ENCODE data around the gene SNAPIN.
"Not testable (repeated sequence)": the region's sequence is repeated elsewhere in the genome, so short reads cannot be mapped to it uniquely, and the experiment has no call there.

Gene SNAPIN

DNA sequence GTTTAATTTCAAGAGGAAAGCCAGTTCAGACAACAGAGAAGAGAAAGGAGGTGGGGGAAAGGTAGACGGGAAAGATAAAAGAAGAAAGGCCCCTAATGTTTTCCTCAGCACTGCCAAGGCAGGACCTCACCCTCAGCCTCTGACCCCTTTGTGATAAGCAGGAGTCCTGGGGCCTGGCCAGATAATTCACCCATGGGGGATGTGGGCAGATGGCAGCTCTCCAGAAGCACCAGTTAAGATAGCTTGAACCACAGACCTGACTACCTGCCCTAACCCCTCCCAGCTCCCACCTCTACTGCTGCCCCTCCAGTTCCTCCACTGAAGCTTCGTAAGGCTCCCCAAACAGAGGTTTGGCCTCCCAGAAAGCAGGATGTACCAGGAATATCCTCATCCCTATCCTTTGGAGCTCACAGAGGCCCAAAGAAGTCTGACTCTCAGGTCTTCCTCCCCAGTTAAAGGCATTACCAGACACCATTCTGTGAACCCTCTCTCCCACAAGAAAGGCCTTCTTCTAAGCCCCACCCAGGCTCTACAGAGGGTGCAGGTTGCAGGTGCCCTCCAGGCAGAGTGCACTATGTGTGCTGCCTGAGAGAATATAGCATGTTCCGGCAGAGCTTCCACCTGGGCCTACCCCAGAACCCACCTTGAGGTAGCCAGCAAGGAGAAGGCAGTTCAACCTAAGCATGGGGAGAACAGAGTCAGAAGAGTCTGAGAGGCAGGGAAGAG lies 9.2 kb upstream of the SNAPIN start:
- DNase-seq = no peak

DNA sequence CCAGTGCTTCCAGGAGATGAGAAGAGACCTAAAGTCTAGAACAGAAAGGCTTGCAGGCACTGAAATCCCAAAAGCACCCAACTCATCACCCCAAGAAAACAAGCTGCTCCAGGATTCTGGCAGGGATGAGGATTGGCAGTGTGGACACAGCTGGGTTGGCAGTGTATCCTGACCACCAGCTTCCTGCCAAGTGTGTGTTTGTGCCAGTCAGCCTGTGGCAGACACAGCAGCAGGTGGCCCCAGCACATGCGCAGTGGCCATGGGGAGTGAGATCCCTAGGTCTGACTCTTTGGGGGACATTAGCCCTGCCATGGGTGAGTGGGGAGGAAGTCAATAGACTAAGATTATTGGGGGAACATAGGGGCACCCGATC lies 8.7 kb upstream of the SNAPIN start:
- DNase-seq = no peak

DNA sequence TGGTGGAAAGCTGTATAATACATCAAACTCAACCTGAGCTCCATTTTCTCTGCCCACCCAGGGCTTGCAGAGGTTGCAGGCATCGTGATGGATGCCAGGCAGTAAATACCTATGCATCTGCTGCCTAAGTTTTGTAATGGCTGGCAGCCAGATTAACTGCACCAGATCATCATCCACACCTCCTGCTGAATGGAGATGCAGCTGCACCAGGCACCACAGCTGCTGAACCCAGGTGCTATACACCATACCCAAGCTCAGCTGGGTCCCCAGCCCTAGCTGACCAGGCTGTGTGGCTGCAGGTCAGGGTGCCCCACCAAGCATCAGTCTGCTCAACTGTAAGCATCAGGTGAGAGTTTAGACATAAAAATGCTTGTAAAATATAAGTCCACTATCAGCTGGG lies 6.7 kb upstream of the SNAPIN start:
- no peak for DNase-seq

DNA sequence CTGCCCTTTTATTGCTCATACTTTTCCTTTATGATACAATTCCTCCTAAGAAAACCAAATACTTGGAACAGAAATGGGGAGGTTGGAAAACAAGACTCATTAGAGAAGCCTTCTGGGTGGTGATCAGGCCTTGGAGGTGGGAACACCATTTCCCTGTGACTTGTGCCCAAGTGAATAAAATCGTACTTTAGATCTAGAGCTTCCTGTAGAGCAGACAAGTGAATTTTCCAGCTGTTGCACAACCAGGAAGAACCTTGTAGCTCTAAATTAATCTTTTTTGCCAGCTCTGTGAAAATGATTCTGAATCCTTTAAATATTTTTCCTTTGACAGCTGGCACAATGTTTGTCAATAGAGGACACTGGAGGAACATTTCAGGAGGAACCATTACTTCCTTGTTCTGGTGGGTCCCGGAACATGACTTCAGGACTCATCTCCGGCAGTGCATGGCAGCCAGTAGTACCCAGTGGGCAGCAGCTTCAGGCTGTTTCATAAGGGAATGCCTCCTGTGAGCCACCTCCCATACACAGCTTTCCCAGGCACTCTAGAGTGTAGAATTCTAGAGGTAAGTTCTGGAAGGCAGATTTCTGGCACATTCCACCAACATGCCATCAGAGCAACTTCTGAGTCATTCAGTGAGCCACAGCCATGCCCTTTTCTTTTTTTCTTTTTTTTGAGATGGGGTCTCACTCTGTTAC lies 5.5 kb upstream of the SNAPIN start:
- no peak for DNase-seq

- no peak for DNase-seq
Measured at GRCh38 chr1:153655333-153655732, 3.2 kb upstream of the SNAPIN start.

DNA sequence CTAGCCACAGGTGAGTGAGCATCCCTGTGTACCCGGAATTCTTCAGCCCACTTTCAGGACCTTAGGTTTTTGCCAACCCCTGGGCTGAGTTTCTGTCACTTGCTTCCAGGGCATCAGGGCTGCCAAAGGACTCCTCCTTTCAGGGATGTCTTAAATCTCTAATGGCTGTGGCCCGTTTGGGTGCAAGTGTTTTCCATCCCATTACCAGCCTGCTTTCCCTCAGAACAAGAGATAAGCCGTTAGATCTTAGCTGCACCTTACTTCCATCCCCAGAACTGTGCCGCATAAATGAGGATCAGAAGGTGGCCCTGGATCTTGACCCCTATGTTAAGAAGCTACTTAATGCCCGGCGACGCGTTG lies 652 bp downstream of the SNAPIN start:
- no peak for DNase-seq

- DNase-seq = no peak
Measured at GRCh38 chr1:153659656-153660055, 1.2 kb downstream of the SNAPIN start.

DNA sequence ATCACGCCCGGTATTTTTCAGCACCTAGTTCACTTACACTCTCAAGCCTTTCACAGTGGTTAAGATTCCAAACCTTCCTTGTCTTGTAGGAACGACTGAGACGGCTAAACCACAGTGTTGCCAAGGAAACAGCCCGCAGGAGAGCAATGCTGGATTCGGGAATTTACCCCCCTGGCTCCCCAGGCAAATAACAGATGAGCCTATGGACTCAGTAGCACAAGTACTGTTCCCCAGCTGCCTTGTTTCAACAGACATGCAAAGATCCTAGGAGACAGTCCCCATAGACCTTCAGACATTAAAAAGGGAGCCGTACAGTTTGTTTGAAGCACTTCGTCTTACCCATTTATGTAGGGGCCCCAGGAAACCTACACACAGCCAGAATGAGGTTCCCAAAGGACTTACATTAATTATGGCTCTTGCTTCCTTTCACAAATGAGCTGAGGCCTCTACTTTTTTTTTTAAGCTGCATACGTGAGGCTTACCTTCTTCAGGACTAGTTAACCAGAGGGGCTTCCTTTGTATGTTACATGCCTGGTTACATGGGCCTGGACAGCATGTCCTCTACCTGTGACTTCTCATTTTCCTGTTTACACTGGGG lies 2.7 kb downstream of the SNAPIN start:
- no peak for DNase-seq

DNA sequence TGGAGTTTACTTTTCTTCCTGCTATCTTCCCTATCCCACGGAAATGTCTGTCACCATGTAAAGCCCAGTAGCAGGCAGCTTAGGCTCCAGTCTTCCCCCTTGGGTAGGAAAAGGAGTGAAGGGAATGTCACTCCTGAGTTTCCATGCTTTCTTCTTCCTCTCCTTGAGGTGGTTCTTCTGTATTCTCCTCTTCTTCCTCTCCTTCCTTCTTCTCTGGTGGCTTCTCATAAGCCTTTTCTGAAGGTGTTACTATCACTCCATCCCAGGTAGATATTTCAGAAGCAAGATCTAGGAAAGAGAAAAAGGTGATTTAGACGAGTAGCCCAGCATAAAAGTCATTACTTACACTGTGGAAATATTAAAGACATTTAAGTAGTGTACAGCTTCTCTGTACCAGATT lies 3.8 kb downstream of the SNAPIN start:
- DNase-seq = no peak

GRCh38 chr1:153663211-153663610 lies 4.7 kb downstream of the SNAPIN start:
- no peak for DNase-seq

DNA sequence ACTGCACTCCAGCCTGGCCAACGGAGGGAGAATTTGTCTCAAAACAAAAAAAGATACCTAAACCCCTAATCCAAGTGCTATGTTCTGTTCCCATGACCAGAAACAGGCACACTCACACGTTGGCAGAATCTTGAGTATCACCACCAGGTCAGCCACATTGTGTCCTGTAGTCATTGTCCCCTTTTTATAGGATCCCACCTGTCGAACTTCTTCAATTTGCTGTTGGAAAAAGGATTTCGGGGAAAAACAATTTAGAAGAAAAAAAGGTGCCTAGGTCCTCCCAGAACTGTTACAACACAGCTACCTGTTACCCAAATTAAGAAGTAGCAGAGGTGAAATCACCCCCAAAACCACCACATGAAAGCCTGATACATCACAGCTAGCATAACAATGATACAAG lies 8.9 kb downstream of the SNAPIN start:
- DNase-seq = no peak

GRCh38 chr1:153668672-153669071 lies 10.2 kb downstream of the SNAPIN start:
- not testable (repeated sequence) for DNase-seq

- DNase-seq = no peak
Measured at GRCh38 chr1:153669606-153670005, 11.1 kb downstream of the SNAPIN start.

- no peak for DNase-seq
Measured at GRCh38 chr1:153670257-153670858, 11.9 kb downstream of the SNAPIN start.

DNA sequence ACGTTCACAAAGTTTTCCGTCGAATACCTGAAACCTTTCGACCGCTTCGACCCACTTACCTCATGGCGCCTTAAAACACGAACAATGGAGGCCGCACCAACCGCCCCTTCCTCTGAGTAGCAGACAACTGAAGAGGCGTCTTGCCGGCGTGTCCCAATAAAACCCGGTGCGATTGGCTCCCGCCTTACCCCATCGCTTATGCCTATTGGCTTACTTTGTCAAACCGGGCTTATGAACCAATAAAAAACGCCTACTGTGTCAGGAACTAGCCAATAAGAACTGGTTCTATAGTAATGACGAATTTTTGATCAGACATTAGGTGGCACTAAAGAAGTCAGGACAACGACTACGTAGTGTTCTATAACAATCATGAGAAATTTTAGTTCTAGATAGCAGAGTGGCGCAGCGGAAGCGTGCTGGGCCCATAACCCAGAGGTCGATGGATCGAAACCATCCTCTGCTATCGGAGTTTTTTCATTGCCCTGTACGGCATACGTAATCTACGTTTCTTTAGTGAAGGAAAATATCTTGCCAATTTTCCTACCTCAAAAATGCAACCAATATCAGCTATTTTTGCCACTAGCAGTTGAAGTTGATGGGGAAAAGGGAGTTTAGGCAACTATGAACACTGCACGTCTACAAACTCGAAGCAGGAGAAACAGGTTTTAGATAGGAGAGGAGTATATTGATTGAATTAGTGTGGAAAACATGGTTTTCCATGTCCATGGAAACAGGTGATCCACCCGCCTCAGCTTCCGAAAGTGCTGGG lies 12.5 kb downstream of the SNAPIN start, which contains the start of gene ILF2:
Gene ILF2, minus strand, starts transcription at position 135 of the 769 bp plus-strand sequence. Its CDS starts 71 bp downstream, at position 64.
- peak; percentile 98 for DNase-seq

- peak; percentile 59 for DNase-seq
Measured at GRCh38 chr1:153671628-153672353, 13.3 kb downstream of the SNAPIN start.

DNA sequence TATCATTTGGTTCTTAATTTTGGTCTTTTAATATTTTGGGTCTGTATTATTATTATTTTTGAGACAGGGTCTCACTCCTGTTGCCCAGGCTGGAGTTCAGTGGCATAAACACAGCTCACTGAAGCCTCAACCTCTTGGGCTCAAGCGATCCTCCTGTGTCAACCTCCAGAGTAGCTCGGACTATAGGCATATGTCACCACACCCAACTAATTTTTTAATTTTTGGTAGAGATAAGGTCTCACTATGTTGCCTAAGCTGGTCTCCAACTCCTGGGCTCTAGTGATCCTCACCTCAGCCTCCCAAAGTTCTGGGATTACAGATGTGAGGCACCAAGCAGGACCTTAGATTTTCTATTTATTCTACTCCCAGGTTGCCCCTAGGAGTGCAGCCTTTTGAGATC lies 15.0 kb downstream of the SNAPIN start:
- no peak for DNase-seq

DNA sequence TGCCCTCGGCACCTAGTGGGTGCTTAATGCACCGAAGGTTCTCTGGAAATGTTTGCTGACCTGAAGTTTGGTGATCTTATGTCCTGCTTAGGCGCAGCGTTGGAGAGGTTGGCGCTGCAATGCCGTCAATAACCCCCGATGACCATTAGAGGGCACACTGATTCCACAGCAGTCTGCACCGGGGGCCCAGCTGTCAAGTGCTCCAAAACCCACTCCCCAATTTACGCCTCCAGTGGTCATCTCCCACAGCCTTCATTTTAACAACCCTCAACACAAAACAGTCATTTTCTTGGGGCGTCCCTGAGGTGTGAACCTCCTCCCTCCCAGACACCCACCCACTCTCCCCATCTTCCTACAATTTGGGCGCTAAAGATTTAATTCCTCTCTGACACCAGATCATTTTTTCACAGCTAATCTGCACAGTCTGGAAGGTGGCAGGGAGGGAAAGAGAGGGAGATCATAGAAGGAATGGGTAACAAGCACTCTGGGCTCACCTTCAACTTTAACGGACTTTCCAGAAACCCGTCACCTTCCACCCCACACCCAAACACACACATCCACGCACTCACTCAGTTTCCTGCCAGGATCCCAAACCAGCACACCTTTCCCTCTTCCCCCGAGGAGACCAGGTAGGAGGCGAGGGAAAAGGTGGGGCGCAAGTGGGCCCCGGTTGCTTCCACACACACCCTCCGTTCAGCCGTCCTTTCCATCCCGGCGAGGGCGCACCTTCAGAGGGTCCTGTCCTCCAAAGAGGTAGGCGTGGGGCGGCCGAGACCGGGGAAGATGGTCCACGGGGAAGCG lies 19.4 kb downstream of the SNAPIN start:
- peak; percentile 52 for DNase-seq

GRCh38 chr1:153678519-153679336 lies 20.2 kb downstream of the SNAPIN start, which contains the start of gene NPR1:
Gene NPR1 (plus strand): TSS chr1:153678688. CDS start chr1:153679109, 421 bp downstream.
- DNase-seq = peak; percentile 26
